H1 (cell line): ENCODE data around the gene TEKT5. TPM values are rescaled to one million over a fixed set of nuclear protein-coding genes. Genes with fewer than 3 reads are reported as not detected.

ENCODE experiments used
- CTCF ChIA-PET: fragments of 300-600 bp; sonication (Branson Sonifier 250); formaldehyde crosslinking; loops from one replicate; lab custom pipeline; 2021; ENCODE audit not compliant: partially characterized antibody; lab: Charles Lee
- POLR2A ChIA-PET: fragments of 300-600 bp; sonication (Branson Sonifier 250); formaldehyde crosslinking; loops from one replicate; lab custom pipeline; 2021; ENCODE audit warnings: inconsistent platforms; ENCODE audit not compliant: partially characterized antibody; lab: Charles Lee
- DNase-seq, 2 experiments: peaks; one replicate each; pipeline versions ENCODE4 v3.0.0 to v3.0.0-alpha.2; 2010 to 2022; ENCODE audit warnings: low spot score in 2 of 2, low read depth in 1 of 2, mixed read lengths in 1 of 2
- FAIRE-seq: peaks from 2 replicates; lab custom pipeline; 2011; peaks lifted over from hg19 to GRCh38; lab: Jason Lieb, UNC
- H2AFZ ChIP-seq: 2 replicates; pipeline ENCODE4 v1.8.1; 2012; ENCODE audit warnings: low read length, inconsistent platforms
- H2AK5ac ChIP-seq: 2 replicates; pipeline ENCODE4 v1.6.1; 2013; ENCODE audit warnings: low read depth, low read length
- H2BK120ac ChIP-seq: replicated peaks from 2 replicates; pipeline ENCODE3; 2013; ENCODE audit warnings: low read depth, low read length, inconsistent platforms
- H2BK12ac ChIP-seq: 2 replicates; pipeline ENCODE4 v1.6.1; 2013; ENCODE audit warnings: low read depth, low read length
- H2BK15ac ChIP-seq: 2 replicates; pipeline ENCODE4 v1.6.1; 2013; ENCODE audit warnings: low read length
- H2BK20ac ChIP-seq: 2 replicates; pipeline ENCODE4 v1.6.1; 2013; ENCODE audit warnings: low read length
- H2BK5ac ChIP-seq: 2 replicates; pipeline ENCODE4 v1.6.1; 2013; ENCODE audit warnings: low read depth, low read length
- H3K14ac ChIP-seq: 2 replicates; pipeline ENCODE4 v1.6.1; 2013; ENCODE audit warnings: inconsistent platforms; ENCODE audit not compliant: insufficient read length
- H3K18ac ChIP-seq: 2 replicates; pipeline ENCODE4 v1.6.1; 2013; ENCODE audit warnings: low read length; ENCODE audit errors: extremely low read depth
- H3K23ac ChIP-seq: 2 replicates; pipeline ENCODE4 v1.6.1; 2013; ENCODE audit warnings: inconsistent platforms; ENCODE audit not compliant: insufficient read length
- H3K23me2 ChIP-seq: 2 replicates; pipeline ENCODE4 v1.6.1; 2013; ENCODE audit warnings: low read depth, low read length
- H3K27ac ChIP-seq: 2 replicates; pipeline ENCODE4 v1.6.1; 2011; ENCODE audit warnings: low read depth, low read length, inconsistent platforms
- H3K27me3 ChIP-seq, 4 experiments: replicated peaks in 1 of 4; 1 replicate in 1 of 4; 2 replicates in 3 of 4; pipeline versions ENCODE4 v1.6.1 to v1.8.1; 2011 to 2013; ENCODE audit warnings: low read length in 3 of 4, mild to moderate bottlenecking in 3 of 4, inconsistent platforms in 2 of 4, mixed read lengths in 2 of 4, moderate library complexity in 1 of 4; ENCODE audit not compliant: control insufficient read depth in 3 of 4, insufficient read depth in 3 of 4; ENCODE audit errors: extremely low read depth in 1 of 4
- H3K36me3 ChIP-seq, 4 experiments: 2 replicates each; pipeline versions ENCODE4 v1.6.1 to v1.8.1; 2011 to 2013; ENCODE audit warnings: mild to moderate bottlenecking in 4 of 4, low read length in 3 of 4, moderate library complexity in 2 of 4, control low read depth in 1 of 4, inconsistent platforms in 1 of 4; ENCODE audit not compliant: insufficient read depth in 4 of 4, control insufficient read depth in 2 of 4
- H3K4ac ChIP-seq: replicated peaks from 2 replicates; pipeline ENCODE3; 2013; ENCODE audit warnings: low read length, low read depth, mixed read lengths, inconsistent platforms; ENCODE audit not compliant: insufficient read length
- H3K4me1 ChIP-seq, 4 experiments: replicated peaks in 1 of 4; 1 replicate in 1 of 4; 2 replicates in 3 of 4; pipeline versions ENCODE4 v1.6.1 to v1.8.1; 2011 to 2013; ENCODE audit warnings: low read length in 3 of 4, inconsistent platforms in 2 of 4, mixed read lengths in 1 of 4; ENCODE audit not compliant: insufficient read depth in 4 of 4, control insufficient read depth in 3 of 4
- H3K4me2 ChIP-seq, 2 experiments: 2 replicates each; pipeline versions ENCODE4 v1.6.1 to v1.8.1; 2011 to 2013; ENCODE audit warnings: low read depth in 2 of 2, low read length in 2 of 2, control low read depth in 1 of 2, inconsistent platforms in 1 of 2, mild to moderate bottlenecking in 1 of 2; ENCODE audit not compliant: insufficient read depth in 1 of 2
- H3K4me3 ChIP-seq, 4 experiments: fragments of 200-600, 300-600 bp in 1 of 4; sonication (generic), shearing (Covaris generic), sonication (Bioruptor Twin) in 1 of 4; 2 replicates each; pipeline versions ENCODE4 v1.5.1 to v1.8.1; 2011 to 2016; ENCODE audit warnings: low read length in 4 of 4, low read depth in 3 of 4, control low read depth in 2 of 4, inconsistent platforms in 2 of 4, mild to moderate bottlenecking in 2 of 4, mixed read lengths in 1 of 4, moderate library complexity in 1 of 4; ENCODE audit not compliant: insufficient read depth in 2 of 4; ENCODE audit errors: extremely low read depth in 1 of 4
- H3K56ac ChIP-seq: replicated peaks from 2 replicates; pipeline ENCODE3; 2013; ENCODE audit warnings: low read depth, mild to moderate bottlenecking, mixed read lengths, low read length, inconsistent platforms; ENCODE audit not compliant: insufficient read length
- H3K79me1 ChIP-seq: 2 replicates; pipeline ENCODE4 v1.6.1; 2013; ENCODE audit warnings: low read depth, low read length, control low read depth
- H3K79me2 ChIP-seq, 2 experiments: 2 replicates each; pipeline versions ENCODE4 v1.6.1 to v1.8.1; 2012 to 2013; ENCODE audit warnings: low read length in 2 of 2, mild to moderate bottlenecking in 2 of 2, inconsistent platforms in 1 of 2; ENCODE audit not compliant: insufficient read depth in 2 of 2, control insufficient read depth in 1 of 2
- H3K9ac ChIP-seq, 4 experiments: replicated peaks in 1 of 4; 1 replicate in 1 of 4; 2 replicates in 3 of 4; pipeline versions ENCODE4 v1.6.1 to v1.8.1; 2011 to 2013; ENCODE audit warnings: low read depth in 3 of 4, low read length in 3 of 4, control low read depth in 2 of 4, mild to moderate bottlenecking in 2 of 4, moderate library complexity in 2 of 4, inconsistent platforms in 1 of 4; ENCODE audit errors: extremely low read depth in 1 of 4
- H3K9me3 ChIP-seq, 2 experiments: 2 replicates each; pipeline versions ENCODE4 v1.6.1 to v1.8.1; 2012 to 2013; ENCODE audit warnings: mild to moderate bottlenecking in 2 of 2, moderate library complexity in 2 of 2, control low read depth in 1 of 2, inconsistent platforms in 1 of 2, low read depth in 1 of 2, low read length in 1 of 2, mixed read lengths in 1 of 2; ENCODE audit not compliant: insufficient read depth in 2 of 2
- H4K20me1 ChIP-seq, 2 experiments: replicated peaks in 1 of 2; 2 replicates each; pipeline versions ENCODE3 to v1.8.1; 2011 to 2013; ENCODE audit warnings: inconsistent platforms in 2 of 2, low read length in 2 of 2, mild to moderate bottlenecking in 1 of 2; ENCODE audit not compliant: insufficient read depth in 2 of 2, control insufficient read depth in 1 of 2
- H4K5ac ChIP-seq: 2 replicates; pipeline ENCODE4 v1.6.1; 2013; ENCODE audit warnings: low read length, low read depth, mixed read lengths, inconsistent platforms; ENCODE audit not compliant: insufficient read length
- H4K8ac ChIP-seq: 2 replicates; pipeline ENCODE4 v1.8.0; 2013; ENCODE audit warnings: mild to moderate bottlenecking, moderate library complexity, low read length, inconsistent platforms; ENCODE audit not compliant: insufficient read depth; ENCODE audit errors: extremely low read depth
- H4K91ac ChIP-seq: replicated peaks from 2 replicates; pipeline ENCODE3; 2013; ENCODE audit warnings: low read length, mixed read lengths, inconsistent platforms; ENCODE audit not compliant: insufficient read length
- BRCA1 ChIP-seq: IDR thresholded peaks from 2 replicates; pipeline ENCODE4 v1.6.1; 2012; ENCODE audit warnings: low read depth, low read length, improper control_type of control experiment
- CTBP2 ChIP-seq: IDR thresholded peaks from 2 replicates; pipeline ENCODE4 v1.7.0; 2011; ENCODE audit warnings: borderline replicate concordance, mild to moderate bottlenecking, moderate library complexity, mixed read lengths, low read length; ENCODE audit not compliant: insufficient read depth, insufficient read length
- HDAC6 ChIP-seq: IDR thresholded peaks from one replicate; pipeline ENCODE4 v1.7.1; 2012; ENCODE audit warnings: low read depth, mild to moderate bottlenecking, inconsistent platforms, low read length, moderate library complexity
- SAP30 ChIP-seq: fragments of 300-600 bp; sonication (generic); IDR thresholded peaks from 2 replicates; pipeline ENCODE4 v1.7.1; 2012; ENCODE audit warnings: low read length, moderate library complexity, mild to moderate bottlenecking, inconsistent platforms; ENCODE audit not compliant: insufficient read depth, insufficient replicate concordance
- SP4 ChIP-seq: IDR thresholded peaks from 2 replicates; pipeline ENCODE4 v1.6.1; 2012; ENCODE audit warnings: low read length, inconsistent platforms
- YY1 ChIP-seq: IDR thresholded peaks from 2 replicates; pipeline ENCODE4 v1.6.1; 2011; ENCODE audit warnings: low read depth, mild to moderate bottlenecking, low read length
- ZNF274 ChIP-seq: IDR thresholded peaks from 2 replicates; pipeline ENCODE4 v1.7.0; 2012; ENCODE audit warnings: low read length, borderline replicate concordance; ENCODE audit errors: extremely low read depth
- WGBS, 2 experiments: shearing (Covaris generic) in 1 of 2; methylation state at CpG; one replicate each; pipeline versions ENCODE4 v1.1.6 to v1.1.7; 2013 to 2015; ENCODE audit warnings: low lambda C conversion rate in 2 of 2, mixed read lengths in 2 of 2, inconsistent platforms in 1 of 2, low coverage in 1 of 2, missing lambda C conversion rate in 1 of 2; ENCODE audit not compliant: insufficient replicate concordance in 2 of 2, insufficient coverage in 1 of 2, insufficient read length in 1 of 2; ENCODE audit errors: extremely low coverage in 1 of 2, missing lambda C conversion rate in 1 of 2; 5-methylcytosine and 5-hydroxymethylcytosine counted together
- polyA plus RNA-seq, 7 experiments: library from polyadenylated mRNA; depleted of rRNA in 3 of 7; stranded (reverse) in 5 of 7; unstranded in 2 of 7; fragments of >200 nt in 5 of 7; fragments of 200-250 nt in 2 of 7; gene quantifications; 1 replicate in 5 of 7; 2 replicates in 1 of 7; 4 replicates in 1 of 7; pipeline versions ENCODE4 v1.2.1 to v1.2.3, GENCODE V29; 2011 to 2013; ENCODE audit warnings: missing spikeins in 2 of 7, mixed read lengths in 2 of 7
- total RNA-seq: library from RNA; stranded (reverse); fragmentation: NEBNext Ultra II Directional; extraction: Animal tissue kit (Norgen Biotek cat#: 25700); gene quantifications from 2 replicates; pipeline ENCODE4 v1.2.1, GENCODE V29; 2021

The TEKT5 gene
- total and polyA plus RNA-seq, 2 of the 8 experiments (the other 6 are each of a cell fraction or from before 2014, with no cell fraction given) = 0.95 TPM; not detected in 1

DNA sequence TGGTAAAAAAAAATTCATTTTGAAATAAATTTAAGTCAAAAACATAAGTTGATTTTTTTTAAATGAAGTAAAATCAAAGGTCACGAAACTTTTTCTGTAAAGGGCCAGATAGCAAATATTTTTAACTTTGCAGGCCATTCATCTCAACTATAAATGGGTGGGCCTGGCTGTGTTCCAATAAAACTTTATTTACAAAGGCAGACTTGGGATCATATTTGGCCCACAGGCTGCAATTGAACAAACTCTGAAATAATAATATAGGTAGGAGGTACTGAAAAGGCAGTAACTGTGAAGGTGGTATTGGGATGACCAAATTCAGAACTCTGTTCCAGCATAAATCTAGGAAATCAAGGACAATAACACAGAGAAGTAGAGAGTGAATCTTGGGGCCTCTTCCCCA is 102.1 kb downstream of the TEKT5 start:
- Histone ChIP-seq H3K23ac (no peak overlapping the region), H2BK15ac (no peak overlapping the region), H2AFZ (no peak overlapping the region), H2AK5ac (no peak overlapping the region), H3K4ac (no peak overlapping the region), H3K79me1 (no peaks in the 10 kb centered on the region), H3K4me1 (peaks cover 0 to 4% (median 2%) of the 10 kb centered on the region in 4 experiments; a peak in 3 of 7 replicates), H3K36me3 (no peaks in the 10 kb centered on the region), H3K27me3 (no peaks in the 10 kb centered on the region), H3K4me3 (no peak overlapping the region), H3K9me3 (no peaks in the 10 kb centered on the region), H3K14ac (no peak overlapping the region), H3K27ac (no peak overlapping the region), H4K5ac (no peak overlapping the region), H3K9ac (no peak overlapping the region), H3K23me2 (no peaks in the 10 kb centered on the region), H4K91ac (no peak overlapping the region), H3K79me2 (no peaks in the 10 kb centered on the region), H2BK12ac (no peak overlapping the region), H3K18ac (no peak overlapping the region), H3K56ac (no peak overlapping the region), H2BK5ac (no peak overlapping the region), H2BK20ac (no peak overlapping the region), H4K20me1 (no peaks in the 10 kb centered on the region), H3K4me2 (no peak overlapping the region), H2BK120ac (no peak overlapping the region), H4K8ac (no peak overlapping the region)
- WGBS, 2 experiments = 84% methylated on average over 1 of the region's 1 CpG; no CpG with 5 or more reads in 1 of the 2 experiments
- ChIA-PET CTCF (interaction anchor here (1.0 kb wide), 1 partner anchor 16 kb away, joined by 5 read pairs; no protein-coding TSS in a partner anchor), POLR2A (interaction anchor here (1.6 kb wide), 1 partner anchor 10 kb away, joined by 4 read pairs; no protein-coding TSS in a partner anchor)
- FAIRE-seq (no peak), DNase-seq (no peak)
- TF ChIP-seq SAP30 (no peak), YY1 (no peak), ZNF274 (no peak), CTBP2 (no peak), BRCA1 (no peak), HDAC6 (no peak), SP4 (no peak)
